Keratinocyte (primary cell): ENCODE measurements around the gene DRC1. TPM values are rescaled to one million over a fixed set of nuclear protein-coding genes. Genes with fewer than 3 reads are reported as not detected.

ENCODE experiments used
- DNase-seq: peaks from one replicate; pipeline ENCODE4 v3.0.0-alpha.2; 2011; ENCODE audit warnings: low read depth, missing footprints, low spot score
- FAIRE-seq: peaks from 2 replicates; lab custom pipeline; 2011; peaks lifted over from hg19 to GRCh38; lab: Jason Lieb, UNC
- H2AFZ ChIP-seq: 2 replicates; pipeline ENCODE4 v1.6.0; 2012; ENCODE audit warnings: low read length, control low read depth, inconsistent platforms; ENCODE audit not compliant: control insufficient read depth
- H3K27ac ChIP-seq: 2 replicates; pipeline ENCODE4 v1.5.1; 2011; ENCODE audit warnings: low read length; ENCODE audit not compliant: control insufficient read depth, insufficient read depth
- H3K27me3 ChIP-seq: 3 replicates; pipeline ENCODE4 v1.6.0; 2011; ENCODE audit warnings: low read length; ENCODE audit not compliant: control insufficient read depth, insufficient read depth; ENCODE audit errors: extremely low read depth
- H3K36me3 ChIP-seq, 2 experiments: 2 replicates in 1 of 2; 3 replicates in 1 of 2; pipeline ENCODE4 v1.5.1; 2011; ENCODE audit warnings: low read length in 2 of 2, mild to moderate bottlenecking in 1 of 2; ENCODE audit not compliant: control insufficient read depth in 2 of 2, insufficient read depth in 2 of 2; ENCODE audit errors: extremely low read depth in 1 of 2
- H3K4me1 ChIP-seq: 3 replicates; pipeline ENCODE4 v1.5.1; 2011; ENCODE audit warnings: low read length; ENCODE audit not compliant: control insufficient read depth, insufficient read depth; ENCODE audit errors: extremely low read depth
- H3K4me2 ChIP-seq: 3 replicates; pipeline ENCODE4 v1.6.0; 2011; ENCODE audit warnings: low read depth, low read length; ENCODE audit not compliant: control insufficient read depth, insufficient read depth; ENCODE audit errors: extremely low read depth
- H3K4me3 ChIP-seq, 3 experiments: fragments of 200-600 bp in 1 of 3; sonication (generic) in 1 of 3; 2 replicates in 2 of 3; 3 replicates in 1 of 3; pipeline ENCODE4 v1.5.1; 2011 to 2016; ENCODE audit warnings: low read length in 3 of 3, mild to moderate bottlenecking in 3 of 3, control low read depth in 2 of 3, inconsistent platforms in 1 of 3, low read depth in 1 of 3, mixed read lengths in 1 of 3, mixed run types in 1 of 3, moderate library complexity in 1 of 3; ENCODE audit not compliant: control insufficient read depth in 2 of 3, insufficient read depth in 2 of 3; ENCODE audit errors: extremely low read depth in 1 of 3
- H3K79me2 ChIP-seq: 2 replicates; pipeline ENCODE4 v1.6.0; 2012; ENCODE audit warnings: low read length; ENCODE audit not compliant: control insufficient read depth, insufficient read depth
- H3K9ac ChIP-seq: 3 replicates; pipeline ENCODE4 v1.6.0; 2011; ENCODE audit warnings: low read length; ENCODE audit not compliant: control insufficient read depth, insufficient read depth; ENCODE audit errors: extremely low read depth
- H3K9me1 ChIP-seq: 3 replicates; pipeline ENCODE4 v1.6.0; 2011; ENCODE audit warnings: low read length; ENCODE audit not compliant: control insufficient read depth, insufficient read depth; ENCODE audit errors: extremely low read depth
- H3K9me3 ChIP-seq: 2 replicates; pipeline ENCODE4 v1.5.1; 2012; ENCODE audit warnings: low read depth, low read length; ENCODE audit not compliant: control insufficient read depth
- H4K20me1 ChIP-seq: 3 replicates; pipeline ENCODE4 v1.6.0; 2011; ENCODE audit warnings: low read length; ENCODE audit not compliant: control insufficient read depth, insufficient read depth; ENCODE audit errors: extremely low read depth
- EZH2 ChIP-seq: IDR thresholded peaks from one replicate; pipeline ENCODE4 v1.6.1; 2012; ENCODE audit warnings: inconsistent platforms, mild to moderate bottlenecking, low read length, moderate library complexity
- dilution Hi-C: fragments of 300-500 bp; cut with MboI; formaldehyde crosslinking; loops from one replicate; pipeline ENCODE4 v1.7.0; 2020; ENCODE audit warnings: low sequenced_read_pairs; ENCODE audit not compliant: extremely low pct_ligation_motif_present
- polyA plus RNA-seq, 5 experiments: library from polyadenylated mRNA; depleted of rRNA in 3 of 5; stranded (reverse) in 3 of 5; stranded (forward) in 1 of 5; unstranded in 1 of 5; fragments of >200 nt; gene quantifications; 1 replicate in 1 of 5; 2 replicates in 3 of 5; 3 replicates in 1 of 5; pipeline versions ENCODE4 v1.2.1 to v1.2.3, GENCODE V29; 2011 to 2012; ENCODE audit warnings: missing spikeins in 2 of 5, low read depth in 1 of 5, low replicate concordance in 1 of 5
- TF ChIP-seq, protein P1 (sequence below), 3 experiments: IDR thresholded peaks in 1 of 3; conservative IDR thresholded peaks in 1 of 3; optimal IDR thresholded peaks in 1 of 3; 2 replicates in 2 of 3; 3 replicates in 1 of 3; pipeline versions ENCODE3 to v1.5.1; 2011; ENCODE audit warnings: low read length in 3 of 3, mild to moderate bottlenecking in 3 of 3, moderate library complexity in 2 of 3, control low read depth in 1 of 3, inconsistent platforms in 1 of 3; ENCODE audit not compliant: insufficient read depth in 2 of 3; ENCODE audit errors: extremely low read depth in 1 of 3

DRC1 gene
- polyA plus RNA-seq, 1 donor (not counting 4 experiments of a cell fraction or from before 2014, with no cell fraction given), result not detected

DNA sequence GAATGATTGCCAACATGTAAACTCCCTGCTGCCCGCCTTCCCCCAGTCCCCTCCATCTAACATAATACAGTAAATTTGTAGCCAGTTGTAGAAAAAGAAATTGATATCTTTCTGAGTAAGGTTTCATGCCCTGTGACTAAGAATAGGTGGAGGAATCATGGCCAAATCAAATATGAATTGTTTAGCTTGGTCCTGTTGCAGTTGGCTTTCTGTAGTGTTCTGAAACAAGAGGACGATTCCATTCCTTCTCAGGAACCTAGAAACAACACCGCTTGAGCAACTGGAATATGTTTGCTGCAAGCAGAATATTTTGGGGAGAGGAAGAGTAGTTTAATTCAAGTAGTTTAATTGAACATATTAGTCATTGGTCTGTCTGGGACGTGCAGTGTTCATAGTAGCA, 7.0 kb upstream of the DRC1 start:
- Histone ChIP-seq H3K4me2 (no peak overlapping the region), H3K27me3 (no peaks in the 10 kb centered on the region), H3K9me3 (no peaks in the 10 kb centered on the region), H3K36me3 (peaks cover 9% of the 10 kb centered on the region in 2 experiments), H3K27ac (no peak overlapping the region), H2AFZ (no peak overlapping the region), H3K4me1 (peaks cover 2% of the 10 kb centered on the region), H3K4me3 (no peak overlapping the region), H3K79me2 (no peaks in the 10 kb centered on the region), H3K9ac (no peak overlapping the region), H3K9me1 (no peaks in the 10 kb centered on the region), H4K20me1 (no peaks in the 10 kb centered on the region)
- FAIRE-seq (no peak), DNase-seq (no peak)
- dilution Hi-C loops, result no loop called here
- no peak for TF ChIP-seq EZH2
- TF ChIP-seq, protein P1, sequence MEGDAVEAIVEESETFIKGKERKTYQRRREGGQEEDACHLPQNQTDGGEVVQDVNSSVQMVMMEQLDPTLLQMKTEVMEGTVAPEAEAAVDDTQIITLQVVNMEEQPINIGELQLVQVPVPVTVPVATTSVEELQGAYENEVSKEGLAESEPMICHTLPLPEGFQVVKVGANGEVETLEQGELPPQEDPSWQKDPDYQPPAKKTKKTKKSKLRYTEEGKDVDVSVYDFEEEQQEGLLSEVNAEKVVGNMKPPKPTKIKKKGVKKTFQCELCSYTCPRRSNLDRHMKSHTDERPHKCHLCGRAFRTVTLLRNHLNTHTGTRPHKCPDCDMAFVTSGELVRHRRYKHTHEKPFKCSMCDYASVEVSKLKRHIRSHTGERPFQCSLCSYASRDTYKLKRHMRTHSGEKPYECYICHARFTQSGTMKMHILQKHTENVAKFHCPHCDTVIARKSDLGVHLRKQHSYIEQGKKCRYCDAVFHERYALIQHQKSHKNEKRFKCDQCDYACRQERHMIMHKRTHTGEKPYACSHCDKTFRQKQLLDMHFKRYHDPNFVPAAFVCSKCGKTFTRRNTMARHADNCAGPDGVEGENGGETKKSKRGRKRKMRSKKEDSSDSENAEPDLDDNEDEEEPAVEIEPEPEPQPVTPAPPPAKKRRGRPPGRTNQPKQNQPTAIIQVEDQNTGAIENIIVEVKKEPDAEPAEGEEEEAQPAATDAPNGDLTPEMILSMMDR (optimal IDR thresholded peaks at IDR 0.05 in 1 of 3, IDR thresholded peaks at IDR 0.05 in 1 of 3, conservative IDR thresholded peaks at IDR 0.05 in 1 of 3; ENCODE audit: extremely low read depth in 1 of 3, insufficient read depth in 2 of 3, low read length in 3 of 3), result no peak

DNA sequence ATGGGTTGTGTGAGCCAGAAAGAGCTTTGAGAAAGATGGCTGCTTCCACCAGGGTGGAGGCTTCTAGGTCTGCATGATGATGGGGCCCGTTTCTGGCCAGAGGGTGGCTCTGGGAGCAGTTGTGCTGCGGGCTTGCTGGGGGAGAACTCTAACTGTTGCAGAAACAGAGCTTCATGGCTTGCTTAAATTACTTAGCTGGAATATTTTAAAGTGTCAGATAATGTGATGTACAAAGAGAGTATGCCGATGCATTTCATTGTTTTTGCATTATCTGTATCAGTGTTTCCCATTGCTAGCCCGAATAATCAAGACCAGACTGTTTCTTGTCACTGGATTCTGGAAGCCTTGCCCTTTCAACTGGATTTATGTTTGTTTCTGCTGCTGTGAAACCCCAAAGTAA, 6.3 kb upstream of the DRC1 start:
- no peaks in the 10 kb centered on the region for H3K9me3 ChIP-seq
- DNase-seq (no peak), FAIRE-seq (no peak)
- H3K4me1 ChIP-seq, result peaks cover 9% of the 10 kb centered on the region
- TF ChIP-seq, protein P1 (optimal IDR thresholded peaks at IDR 0.05 in 1 of 3, IDR thresholded peaks at IDR 0.05 in 1 of 3, conservative IDR thresholded peaks at IDR 0.05 in 1 of 3; ENCODE audit: extremely low read depth in 1 of 3, insufficient read depth in 2 of 3, low read length in 3 of 3), result no peak
- no peak for TF ChIP-seq EZH2
- H3K36me3 ChIP-seq, result peaks cover 8 to 9% of the 10 kb centered on the region in 2 experiments
- H3K79me2 ChIP-seq, result no peaks in the 10 kb centered on the region
- no peaks in the 10 kb centered on the region for H3K9me1 ChIP-seq
- no peaks in the 10 kb centered on the region for H4K20me1 ChIP-seq
- dilution Hi-C loops, result no loop called here
- no peak overlapping the region for H3K9ac ChIP-seq
- no peak overlapping the region for H3K4me2 ChIP-seq
- H2AFZ ChIP-seq, result no peak overlapping the region
- H3K27ac ChIP-seq, result no peak overlapping the region
- no peak overlapping the region for H3K4me3 ChIP-seq
- H3K27me3 ChIP-seq, result no peaks in the 10 kb centered on the region
